Measurements from ENCODE around the gene PTRH2.
"Not testable (repeated sequence)": the region's sequence is repeated elsewhere in the genome, so short reads cannot be mapped to it uniquely, and the experiment has no call there.

The PTRH2 gene

GRCh38 chr17:59666235-59666634, 41.0 kb downstream of the PTRH2 start:
- DNase-seq, result no peak

GRCh38 chr17:59656624-59657023, 50.6 kb downstream of the PTRH2 start:
- not testable (repeated sequence) for DNase-seq

DNA sequence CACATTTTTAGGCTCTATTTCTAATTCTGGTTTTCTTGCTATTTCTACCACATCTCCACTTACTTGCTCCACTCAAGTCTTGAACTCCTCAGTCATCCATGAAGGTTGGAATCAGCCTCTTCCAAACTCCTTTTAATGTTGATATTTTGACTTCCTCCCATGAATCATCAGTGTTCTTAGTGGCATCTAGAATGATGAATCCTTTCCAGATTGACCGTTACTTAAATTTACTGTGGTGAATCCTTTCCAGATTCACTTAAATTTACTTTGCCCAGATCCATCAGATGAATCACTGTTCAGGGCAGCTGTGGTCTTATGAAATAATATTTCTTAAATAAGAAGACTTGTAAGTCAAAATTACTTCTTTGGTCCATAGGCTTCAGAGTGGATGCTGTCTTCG, 55.1 kb downstream of the PTRH2 start:
- no peak for DNase-seq

GRCh38 chr17:59651346-59651745, 55.9 kb downstream of the PTRH2 start:
- DNase-seq, result no peak

- DNase-seq, result no peak
Observed at GRCh38 chr17:59650642-59651041, 56.6 kb downstream of the PTRH2 start.

GRCh38 chr17:59649886-59650285, 57.3 kb downstream of the PTRH2 start:
- DNase-seq, result no peak
